Cardiac muscle cell (in vitro differentiated cells and primary cell): ENCODE data around the gene GOLGA6L7. TPM values are rescaled to one million over a fixed set of nuclear protein-coding genes. Genes with fewer than 3 reads are reported as not detected.
"Not testable (repeated sequence)": the region's sequence is repeated elsewhere in the genome, so short reads cannot be mapped to it uniquely, and the experiment has no call there.

Experiments
- DNase-seq, 2 donors: peaks; one replicate each; pipeline versions ENCODE4 v3.0.0 to v3.0.0-alpha.2; 2010 to 2017; ENCODE audit warnings: low read depth in 1 of 2, low spot score in 1 of 2
- H3K27ac ChIP-seq: fragments of 200-600 bp; sonication (generic); 2 replicates; pipeline ENCODE4 v1.5.1; 2016
- H3K27me3 ChIP-seq: fragments of 200-600 bp; sonication (generic); 2 replicates; pipeline ENCODE4 v1.6.0; 2016; ENCODE audit warnings: control low read depth
- H3K36me3 ChIP-seq: fragments of 200-600 bp; sonication (generic); 2 replicates; pipeline ENCODE4 v1.5.1; 2016; ENCODE audit warnings: control low read depth
- H3K4me1 ChIP-seq: fragments of 200-600 bp; sonication (generic); 2 replicates; pipeline ENCODE4 v1.8.1; 2017; ENCODE audit warnings: low read depth, mild to moderate bottlenecking, mixed run types
- H3K4me3 ChIP-seq: fragments of 200-600 bp; sonication (generic); 2 replicates; pipeline ENCODE4 v1.5.1; 2016; ENCODE audit warnings: mild to moderate bottlenecking
- H3K9me3 ChIP-seq: fragments of 200-600 bp; sonication (generic); 2 replicates; pipeline ENCODE4 v1.5.1; 2017; ENCODE audit warnings: low read depth, mild to moderate bottlenecking, control low read depth
- polyA plus RNA-seq: library from polyadenylated mRNA; unstranded; fragments of >200 nt; fragmentation: Nextera tagmentation; extraction: Ambion mirVana; gene quantifications from 2 replicates; pipeline ENCODE4 v1.2.1, GENCODE V29; 2016
- total RNA-seq: library from RNA; depleted of rRNA; stranded (reverse); fragments of >200 nt; gene quantifications from 2 replicates; pipeline ENCODE4 v1.2.3, GENCODE V29; 2016
- TF ChIP-seq, protein P1 (sequence below): IDR thresholded peaks from 2 replicates; pipeline ENCODE4 v1.5.1; 2012; ENCODE audit warnings: low read depth, mild to moderate bottlenecking, low read length

Gene GOLGA6L7
- total and polyA plus RNA-seq, 2 experiments from 2014 or later: 0.59 TPM; not detected in 1

- H3K27me3 ChIP-seq: no peaks in the 10 kb centered on the region
- no peaks in the 10 kb centered on the region for H3K9me3 ChIP-seq
- H3K27ac ChIP-seq: no peak overlapping the region
- TF ChIP-seq, protein P1, sequence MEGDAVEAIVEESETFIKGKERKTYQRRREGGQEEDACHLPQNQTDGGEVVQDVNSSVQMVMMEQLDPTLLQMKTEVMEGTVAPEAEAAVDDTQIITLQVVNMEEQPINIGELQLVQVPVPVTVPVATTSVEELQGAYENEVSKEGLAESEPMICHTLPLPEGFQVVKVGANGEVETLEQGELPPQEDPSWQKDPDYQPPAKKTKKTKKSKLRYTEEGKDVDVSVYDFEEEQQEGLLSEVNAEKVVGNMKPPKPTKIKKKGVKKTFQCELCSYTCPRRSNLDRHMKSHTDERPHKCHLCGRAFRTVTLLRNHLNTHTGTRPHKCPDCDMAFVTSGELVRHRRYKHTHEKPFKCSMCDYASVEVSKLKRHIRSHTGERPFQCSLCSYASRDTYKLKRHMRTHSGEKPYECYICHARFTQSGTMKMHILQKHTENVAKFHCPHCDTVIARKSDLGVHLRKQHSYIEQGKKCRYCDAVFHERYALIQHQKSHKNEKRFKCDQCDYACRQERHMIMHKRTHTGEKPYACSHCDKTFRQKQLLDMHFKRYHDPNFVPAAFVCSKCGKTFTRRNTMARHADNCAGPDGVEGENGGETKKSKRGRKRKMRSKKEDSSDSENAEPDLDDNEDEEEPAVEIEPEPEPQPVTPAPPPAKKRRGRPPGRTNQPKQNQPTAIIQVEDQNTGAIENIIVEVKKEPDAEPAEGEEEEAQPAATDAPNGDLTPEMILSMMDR: no peak
- DNase-seq: peak in 1 of 2 donors; percentile 94
- no peaks in the 10 kb centered on the region for H3K36me3 ChIP-seq
- no peaks in the 10 kb centered on the region for H3K4me1 ChIP-seq
- H3K4me3 ChIP-seq: no peak overlapping the region
Measured at GRCh38 chr15:28861031-28861534, 12.6 kb upstream of the GOLGA6L7 start.

DNA sequence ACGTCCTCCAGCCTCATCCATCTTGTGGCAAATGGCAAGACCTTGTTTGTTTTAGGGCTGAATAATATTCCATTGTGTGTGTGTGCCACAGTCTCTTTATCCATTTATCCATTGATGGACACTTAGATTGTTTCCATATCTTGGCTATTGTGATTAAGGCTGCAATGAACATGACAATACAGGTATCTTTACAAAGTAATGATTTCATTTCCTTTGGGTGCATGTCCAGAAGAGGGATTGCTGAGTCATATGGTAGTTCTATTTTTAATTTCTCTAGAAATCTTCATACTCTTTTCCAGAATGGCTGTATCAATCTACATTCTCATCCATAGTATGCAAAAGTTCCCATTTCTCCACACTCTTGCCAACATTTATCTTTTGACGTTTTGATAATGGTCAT is 6.1 kb upstream of the GOLGA6L7 start:
- not testable (repeated sequence) for H3K4me1 ChIP-seq, DNase-seq, H3K27me3 ChIP-seq, H3K36me3 ChIP-seq, H3K27ac ChIP-seq, H3K4me3 ChIP-seq, H3K9me3 ChIP-seq

- not testable (repeated sequence) for DNase-seq, H3K27me3 ChIP-seq, H3K4me3 ChIP-seq
Measured at GRCh38 chr15:28853654-28854053, 5.2 kb upstream of the GOLGA6L7 start.

GRCh38 chr15:28849766-28850165 is 1.3 kb upstream of the GOLGA6L7 start:
- not testable (repeated sequence) for H3K4me3 ChIP-seq

More at GRCh38 chr15:28853654-28854053, 5.2 kb upstream of the GOLGA6L7 start:
- H3K27ac ChIP-seq, H3K36me3 ChIP-seq, H3K9me3 ChIP-seq, H3K4me1 ChIP-seq: not testable (repeated sequence)

GRCh38 chr15:28849271-28849670 is 827 bp upstream of the GOLGA6L7 start:
- H3K27ac ChIP-seq, H3K9me3 ChIP-seq, DNase-seq: not testable (repeated sequence)

More at GRCh38 chr15:28849766-28850165, 1.3 kb upstream of the GOLGA6L7 start:
- not testable (repeated sequence) for H3K27me3 ChIP-seq, H3K9me3 ChIP-seq, DNase-seq, H3K4me1 ChIP-seq, H3K36me3 ChIP-seq, H3K27ac ChIP-seq

DNA sequence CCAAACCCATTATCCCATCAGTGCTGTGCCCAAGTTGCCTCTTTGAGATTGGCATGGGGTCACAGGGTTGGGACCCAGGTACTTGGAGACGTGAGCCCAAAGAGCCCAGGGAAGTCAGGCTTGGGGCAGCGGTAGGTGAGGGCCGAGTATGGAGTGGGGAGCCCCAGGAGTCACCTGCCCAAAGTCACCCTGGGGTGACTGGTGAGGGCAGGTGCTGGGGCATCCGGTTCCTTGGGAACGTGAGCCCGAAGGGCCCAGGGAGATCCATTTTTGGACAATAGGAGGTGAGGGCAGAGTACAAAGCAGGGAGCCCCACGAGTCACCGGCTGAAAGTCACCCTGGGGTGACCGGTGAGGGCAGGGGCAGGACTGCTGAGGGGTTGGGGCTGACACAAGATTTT is 485 bp downstream of the GOLGA6L7 start:
- H3K4me1 ChIP-seq, H3K4me3 ChIP-seq, H3K9me3 ChIP-seq, DNase-seq, H3K36me3 ChIP-seq, H3K27ac ChIP-seq, H3K27me3 ChIP-seq: not testable (repeated sequence)

More at GRCh38 chr15:28849271-28849670, 827 bp upstream of the GOLGA6L7 start:
- not testable (repeated sequence) for H3K4me1 ChIP-seq, H3K36me3 ChIP-seq, H3K4me3 ChIP-seq, H3K27me3 ChIP-seq

- H3K4me3 ChIP-seq, H3K27me3 ChIP-seq, H3K27ac ChIP-seq, DNase-seq, H3K9me3 ChIP-seq, H3K4me1 ChIP-seq, H3K36me3 ChIP-seq: not testable (repeated sequence)
Measured at GRCh38 chr15:28847247-28847646, 1.2 kb downstream of the GOLGA6L7 start.

DNA sequence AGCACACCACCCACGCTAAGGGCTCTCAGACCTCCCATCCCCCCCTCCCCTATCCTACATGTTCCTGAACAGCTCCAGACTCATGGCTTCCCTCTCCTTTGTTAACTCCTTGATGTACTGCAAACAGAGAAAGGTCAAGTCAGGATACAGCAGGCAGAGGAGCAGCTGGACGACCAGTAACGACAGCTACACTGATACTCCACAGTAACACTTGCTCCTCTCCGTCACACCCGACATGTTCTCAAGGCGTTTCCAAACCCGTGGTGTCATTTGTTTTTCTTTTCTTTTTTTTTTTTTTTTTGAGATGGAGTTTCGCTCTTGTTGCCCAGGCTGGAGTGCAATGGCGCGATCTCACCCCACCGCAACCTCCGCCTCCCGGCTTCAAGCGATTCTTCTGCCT is 4.3 kb downstream of the GOLGA6L7 start:
- H3K4me3 ChIP-seq, H3K9me3 ChIP-seq, H3K36me3 ChIP-seq, H3K27ac ChIP-seq, H3K4me1 ChIP-seq, H3K27me3 ChIP-seq, DNase-seq: not testable (repeated sequence)

GRCh38 chr15:28843520-28843919 is 4.9 kb downstream of the GOLGA6L7 start:
- not testable (repeated sequence) for H3K36me3 ChIP-seq, H3K27ac ChIP-seq, H3K27me3 ChIP-seq, H3K4me1 ChIP-seq, DNase-seq, H3K9me3 ChIP-seq, H3K4me3 ChIP-seq

DNA sequence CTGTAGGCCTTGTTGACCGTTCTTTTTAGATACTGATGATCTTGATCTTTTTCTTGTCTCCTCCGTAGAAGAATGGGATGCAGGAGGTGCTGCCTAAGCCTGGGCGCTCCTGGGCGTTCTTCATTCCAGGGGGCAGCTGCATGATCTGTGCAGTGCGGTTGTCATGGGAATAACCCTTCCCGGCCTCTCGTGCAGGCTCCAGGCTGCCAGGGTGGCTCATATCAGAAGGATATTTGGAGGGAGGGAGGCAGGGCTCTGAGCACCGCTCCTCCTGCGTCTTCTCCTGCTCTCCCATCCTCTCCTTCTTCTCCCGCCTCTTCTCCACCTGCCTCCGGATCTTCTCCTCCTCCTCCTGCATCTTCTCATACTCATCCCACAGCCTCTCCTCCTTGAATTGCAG is 6.2 kb downstream of the GOLGA6L7 start:
- not testable (repeated sequence) for H3K4me1 ChIP-seq, H3K4me3 ChIP-seq, H3K9me3 ChIP-seq, H3K27ac ChIP-seq, H3K27me3 ChIP-seq, H3K36me3 ChIP-seq, DNase-seq

- not testable (repeated sequence) for H3K36me3 ChIP-seq, H3K4me3 ChIP-seq, DNase-seq, H3K27me3 ChIP-seq, H3K27ac ChIP-seq, H3K9me3 ChIP-seq, H3K4me1 ChIP-seq
Measured at GRCh38 chr15:28840285-28840684, 8.2 kb downstream of the GOLGA6L7 start.

DNA sequence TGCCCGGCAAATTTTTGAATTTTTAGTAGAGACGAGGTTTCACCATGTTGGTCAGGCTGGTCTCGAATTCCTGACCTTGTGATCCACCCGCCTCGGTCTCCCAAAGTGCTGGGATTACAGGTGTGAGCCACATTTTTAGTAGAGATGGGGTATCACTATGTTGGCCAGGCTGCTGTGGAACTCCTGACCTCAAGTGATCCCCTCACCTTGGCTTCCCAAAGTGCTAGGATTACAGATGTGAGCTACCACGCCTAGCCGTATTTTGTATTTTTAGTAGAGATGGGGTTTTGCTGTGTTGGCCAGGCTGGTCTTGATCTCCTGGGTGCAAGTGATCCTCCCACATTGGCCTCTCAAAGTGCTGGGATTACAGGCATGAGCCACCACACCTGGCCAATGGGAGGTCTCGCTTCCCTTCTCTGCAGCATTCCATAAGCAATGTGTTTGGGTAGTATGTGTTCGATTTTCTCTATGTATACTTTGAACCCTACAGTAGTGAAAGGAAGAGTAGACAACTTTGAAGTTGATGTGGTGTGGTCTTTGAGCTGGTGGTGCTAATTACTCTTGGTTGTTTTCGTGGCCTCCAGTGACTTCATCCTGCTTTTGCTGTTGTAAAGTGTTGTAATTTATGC is 13.4 kb downstream of the GOLGA6L7 start:
- not testable (repeated sequence) for DNase-seq, H3K9me3 ChIP-seq, H3K27me3 ChIP-seq, H3K36me3 ChIP-seq, H3K4me1 ChIP-seq, H3K4me3 ChIP-seq, H3K27ac ChIP-seq

- not testable (repeated sequence) for H3K4me1 ChIP-seq, H3K27ac ChIP-seq, H3K9me3 ChIP-seq, H3K36me3 ChIP-seq, H3K27me3 ChIP-seq
- peak; percentile 83 to 85 for DNase-seq
- peak overlapping the region; percentile 33 for H3K4me3 ChIP-seq
Measured at GRCh38 chr15:28831897-28832587, 16.4 kb downstream of the GOLGA6L7 start.
